HFF-Myc (cell line): Measurements from ENCODE around the gene DPRX.

Experiments used
- DNase-seq: peaks from one replicate; pipeline ENCODE4 v3.0.0-alpha.2; 2011; ENCODE audit warnings: low read depth; ENCODE audit errors: extremely low read depth
- H3K4me3 ChIP-seq: replicated peaks from 2 replicates; pipeline ENCODE4 v1.5.1; 2011; ENCODE audit warnings: low read depth, mild to moderate bottlenecking, control low read depth, low read length
- CTCF ChIP-seq: IDR thresholded peaks from 2 replicates; pipeline ENCODE4 v1.5.1; 2012; ENCODE audit warnings: mild to moderate bottlenecking, low read depth, low read length, control low read depth; ENCODE audit errors: missing control alignments

Gene DPRX

GRCh38 chr19:53631949-53632407 is at the start of gene DPRX:
DPRX (plus strand) TSS chr19:53631999; CDS start chr19:53632107, 108 bp downstream.
- no peak for TF ChIP-seq CTCF
- no peak within 1 kb of the TSS for H3K4me3 ChIP-seq
- no peak for DNase-seq

- H3K4me3 ChIP-seq: no peak overlapping the region
- no peak for TF ChIP-seq CTCF
- no peak for DNase-seq
Observed at GRCh38 chr19:53583181-53583580, 48.6 kb upstream of the DPRX start.

GRCh38 chr19:53586277-53586691 is 45.5 kb upstream of the DPRX start:
- DNase-seq: no peak
- TF ChIP-seq CTCF: no peak

GRCh38 chr19:53594811-53595509 is 36.8 kb upstream of the DPRX start:
- no peak overlapping the region for H3K4me3 ChIP-seq
- TF ChIP-seq CTCF: no peak
- no peak for DNase-seq

More at GRCh38 chr19:53586277-53586691, 45.5 kb upstream of the DPRX start:
- no peak overlapping the region for H3K4me3 ChIP-seq

- no peak overlapping the region for H3K4me3 ChIP-seq
- DNase-seq: no peak
- TF ChIP-seq CTCF: no peak
Observed at GRCh38 chr19:53595510-53595867, 36.3 kb upstream of the DPRX start.

GRCh38 chr19:53596056-53596455 is 35.7 kb upstream of the DPRX start:
- DNase-seq: no peak
- no peak for TF ChIP-seq CTCF
- H3K4me3 ChIP-seq: no peak overlapping the region

GRCh38 chr19:53597023-53597422 is 34.8 kb upstream of the DPRX start:
- no peak for TF ChIP-seq CTCF
- no peak for DNase-seq
- H3K4me3 ChIP-seq: no peak overlapping the region
